DOHH2 (cell line): ENCODE results near the gene LRMDA.

ENCODE experiments used
- EZH2phosphoT487 ChIP-seq: fragments of 200-600 bp; sonication (generic); IDR thresholded peaks from 2 replicates; pipeline ENCODE4 v1.6.1; 2017; ENCODE audit warnings: borderline replicate concordance, mild to moderate bottlenecking, antibody characterized with exemption, low read length, moderate library complexity, mixed read lengths
- TF ChIP-seq, protein P1 (sequence below): fragments of 200-600 bp; sonication (generic); IDR thresholded peaks from one replicate; pipeline ENCODE4 v1.5.1; 2014; ENCODE audit warnings: antibody characterized with exemption, mild to moderate bottlenecking, low read depth, low read length; ENCODE audit not compliant: poor library complexity, severe bottlenecking

DNA sequence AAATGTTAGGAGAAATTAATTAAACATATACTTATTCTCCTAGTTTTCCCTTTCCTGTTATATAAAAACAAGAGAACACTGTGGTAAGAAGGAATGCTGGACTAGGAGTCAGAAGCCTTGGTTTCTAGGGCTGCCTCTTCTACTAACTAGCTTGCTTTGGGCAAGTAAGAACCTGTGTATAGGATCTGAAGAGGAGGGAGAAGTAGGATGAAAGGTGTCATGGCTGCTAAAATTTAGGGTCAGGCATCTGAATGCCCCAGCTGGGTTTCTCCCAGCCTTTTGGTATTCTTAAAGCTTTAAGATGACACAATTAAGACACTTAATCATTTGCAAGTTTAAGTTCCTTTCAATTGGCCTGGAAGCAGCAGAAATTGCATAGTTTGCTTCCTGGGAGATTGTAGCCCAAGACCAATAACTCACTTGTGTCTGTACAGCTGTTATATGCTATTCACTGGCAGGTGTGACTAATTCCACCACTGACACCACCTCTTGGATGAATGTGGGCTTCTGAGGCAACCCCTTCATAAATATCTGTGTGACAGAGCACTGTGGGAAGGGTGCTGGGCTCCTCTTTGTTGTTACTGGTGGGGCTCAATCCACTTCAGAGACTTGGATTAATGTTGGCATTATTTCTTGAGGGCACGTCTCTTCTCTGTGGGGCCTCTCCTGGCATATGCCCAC is 137.2 kb downstream of the LRMDA start:
- TF ChIP-seq, protein P1, sequence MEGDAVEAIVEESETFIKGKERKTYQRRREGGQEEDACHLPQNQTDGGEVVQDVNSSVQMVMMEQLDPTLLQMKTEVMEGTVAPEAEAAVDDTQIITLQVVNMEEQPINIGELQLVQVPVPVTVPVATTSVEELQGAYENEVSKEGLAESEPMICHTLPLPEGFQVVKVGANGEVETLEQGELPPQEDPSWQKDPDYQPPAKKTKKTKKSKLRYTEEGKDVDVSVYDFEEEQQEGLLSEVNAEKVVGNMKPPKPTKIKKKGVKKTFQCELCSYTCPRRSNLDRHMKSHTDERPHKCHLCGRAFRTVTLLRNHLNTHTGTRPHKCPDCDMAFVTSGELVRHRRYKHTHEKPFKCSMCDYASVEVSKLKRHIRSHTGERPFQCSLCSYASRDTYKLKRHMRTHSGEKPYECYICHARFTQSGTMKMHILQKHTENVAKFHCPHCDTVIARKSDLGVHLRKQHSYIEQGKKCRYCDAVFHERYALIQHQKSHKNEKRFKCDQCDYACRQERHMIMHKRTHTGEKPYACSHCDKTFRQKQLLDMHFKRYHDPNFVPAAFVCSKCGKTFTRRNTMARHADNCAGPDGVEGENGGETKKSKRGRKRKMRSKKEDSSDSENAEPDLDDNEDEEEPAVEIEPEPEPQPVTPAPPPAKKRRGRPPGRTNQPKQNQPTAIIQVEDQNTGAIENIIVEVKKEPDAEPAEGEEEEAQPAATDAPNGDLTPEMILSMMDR = no peak
- no peak for TF ChIP-seq EZH2phosphoT487
